Uterine smooth muscle cell (primary cell): ENCODE results near the gene SESTD1. TPM values are rescaled to one million over a fixed set of nuclear protein-coding genes. Genes with fewer than 3 reads are reported as not detected.

Experiments
- total RNA-seq: library from RNA; depleted of rRNA; stranded (reverse); fragments of >200 nt; gene quantifications from 2 replicates; pipeline ENCODE4 v1.2.3, GENCODE V29; 2014

SESTD1 gene, protein sequence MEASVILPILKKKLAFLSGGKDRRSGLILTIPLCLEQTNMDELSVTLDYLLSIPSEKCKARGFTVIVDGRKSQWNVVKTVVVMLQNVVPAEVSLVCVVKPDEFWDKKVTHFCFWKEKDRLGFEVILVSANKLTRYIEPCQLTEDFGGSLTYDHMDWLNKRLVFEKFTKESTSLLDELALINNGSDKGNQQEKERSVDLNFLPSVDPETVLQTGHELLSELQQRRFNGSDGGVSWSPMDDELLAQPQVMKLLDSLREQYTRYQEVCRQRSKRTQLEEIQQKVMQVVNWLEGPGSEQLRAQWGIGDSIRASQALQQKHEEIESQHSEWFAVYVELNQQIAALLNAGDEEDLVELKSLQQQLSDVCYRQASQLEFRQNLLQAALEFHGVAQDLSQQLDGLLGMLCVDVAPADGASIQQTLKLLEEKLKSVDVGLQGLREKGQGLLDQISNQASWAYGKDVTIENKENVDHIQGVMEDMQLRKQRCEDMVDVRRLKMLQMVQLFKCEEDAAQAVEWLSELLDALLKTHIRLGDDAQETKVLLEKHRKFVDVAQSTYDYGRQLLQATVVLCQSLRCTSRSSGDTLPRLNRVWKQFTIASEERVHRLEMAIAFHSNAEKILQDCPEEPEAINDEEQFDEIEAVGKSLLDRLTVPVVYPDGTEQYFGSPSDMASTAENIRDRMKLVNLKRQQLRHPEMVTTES
- 16.6 and 19.2 TPM in 2 replicates for total RNA-seq

DNA sequence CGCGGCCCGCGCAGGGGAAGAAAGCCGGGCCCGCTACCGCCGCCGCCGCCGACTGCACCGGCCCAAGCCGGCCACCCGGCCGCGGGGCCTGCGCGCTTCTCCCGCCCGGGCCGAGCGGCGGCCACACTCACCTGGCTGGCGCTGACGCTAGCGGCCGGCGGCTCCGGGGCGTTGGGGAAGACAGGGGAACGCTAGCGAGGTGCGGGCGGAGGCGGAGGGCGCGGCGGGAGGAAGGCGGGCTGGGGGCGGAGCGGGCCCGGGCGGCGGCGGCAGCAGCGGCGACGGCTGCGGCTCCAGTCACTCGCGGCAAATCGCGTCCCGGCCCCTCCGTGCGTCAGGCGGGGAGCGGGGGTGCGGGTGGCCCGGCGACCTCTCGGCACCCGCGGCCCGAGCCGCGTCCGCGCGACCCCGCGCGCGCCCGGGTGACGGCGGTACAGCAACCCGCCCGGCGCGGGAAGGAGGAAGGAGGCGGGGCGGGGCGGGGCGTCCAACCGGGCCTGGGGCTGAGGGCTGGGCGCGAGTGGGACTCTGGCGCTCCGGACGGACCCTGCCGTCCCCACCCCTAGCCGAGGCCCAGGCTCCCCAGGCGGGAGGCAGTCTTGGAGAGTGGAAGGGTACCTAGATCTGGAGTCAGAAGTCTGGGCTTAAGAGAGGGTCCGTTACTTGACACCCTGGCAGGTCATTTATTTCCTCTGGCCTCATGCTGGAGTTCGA, at the start of gene SESTD1:
SESTD1 (minus strand) TSS at position 465 of the 714 bp plus-strand sequence. CDS start 72,991 bp downstream, outside the sequence.

Other genes starting within 250 kb of the SESTD1 start
- gene CCDC141, start 214.7 kb downstream of the SESTD1 start, total RNA-seq: 0.11 TPM in 1 of 2 replicates, not detected in the other